Vagina (tissue), 2 donors: ENCODE measurements around the gene GPR162.

ENCODE experiments used
- POLR2A ChIP-seq, 2 donors: fragments of 450-650 bp; IDR thresholded peaks; one replicate each; pipeline ENCODE4 v1.6.1; 2017; ENCODE audit warnings: antibody characterized with exemption in 2 of 2, mild to moderate bottlenecking in 2 of 2, moderate library complexity in 2 of 2
- POLR2AphosphoS5 ChIP-seq, 2 donors: sonication (generic); formaldehyde crosslinking; IDR thresholded peaks; one replicate each; pipeline ENCODE4 v1.9.0; 2017; ENCODE audit warnings: antibody characterized with exemption in 2 of 2, mild to moderate bottlenecking in 2 of 2, low read depth in 1 of 2; ENCODE audit not compliant: insufficient read depth in 1 of 2
- TF ChIP-seq, protein P1 (sequence below), 3 experiments: fragments of 450-650 bp in 2 of 3; fragments of 200-600 bp in 1 of 3; sonication (generic) in 1 of 3; IDR thresholded peaks; one replicate each; pipeline ENCODE4 v1.5.1; 2017 to 2019; ENCODE audit warnings: antibody characterized with exemption in 3 of 3, mild to moderate bottlenecking in 2 of 3, moderate library complexity in 2 of 3

GRCh38 chr12:6807170-6807569 is 14.5 kb upstream of the GPR162 start:
- TF ChIP-seq, protein P1, sequence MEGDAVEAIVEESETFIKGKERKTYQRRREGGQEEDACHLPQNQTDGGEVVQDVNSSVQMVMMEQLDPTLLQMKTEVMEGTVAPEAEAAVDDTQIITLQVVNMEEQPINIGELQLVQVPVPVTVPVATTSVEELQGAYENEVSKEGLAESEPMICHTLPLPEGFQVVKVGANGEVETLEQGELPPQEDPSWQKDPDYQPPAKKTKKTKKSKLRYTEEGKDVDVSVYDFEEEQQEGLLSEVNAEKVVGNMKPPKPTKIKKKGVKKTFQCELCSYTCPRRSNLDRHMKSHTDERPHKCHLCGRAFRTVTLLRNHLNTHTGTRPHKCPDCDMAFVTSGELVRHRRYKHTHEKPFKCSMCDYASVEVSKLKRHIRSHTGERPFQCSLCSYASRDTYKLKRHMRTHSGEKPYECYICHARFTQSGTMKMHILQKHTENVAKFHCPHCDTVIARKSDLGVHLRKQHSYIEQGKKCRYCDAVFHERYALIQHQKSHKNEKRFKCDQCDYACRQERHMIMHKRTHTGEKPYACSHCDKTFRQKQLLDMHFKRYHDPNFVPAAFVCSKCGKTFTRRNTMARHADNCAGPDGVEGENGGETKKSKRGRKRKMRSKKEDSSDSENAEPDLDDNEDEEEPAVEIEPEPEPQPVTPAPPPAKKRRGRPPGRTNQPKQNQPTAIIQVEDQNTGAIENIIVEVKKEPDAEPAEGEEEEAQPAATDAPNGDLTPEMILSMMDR (IDR thresholded peaks at IDR 0.05): no peak
- TF ChIP-seq POLR2AphosphoS5 (IDR thresholded peaks at IDR 0.05; ENCODE audit: insufficient read depth in 1 of 2, low read depth in 1 of 2) (no peak), POLR2A (IDR thresholded peaks at IDR 0.05) (no peak)
